Endothelial cell of umbilical vein (primary cell): ENCODE data around the gene ACAP2. TPM values are rescaled to one million over a fixed set of nuclear protein-coding genes. Genes with fewer than 3 reads are reported as not detected.

Source experiments
- BruUV-seq: library from RNA; stranded (reverse); fragments of 400-500 nt; replicated peaks from 2 replicates; lab custom pipeline; 2021; lab: Mats Ljungman, UMichigan
- CTCF ChIA-PET: fragments of 300-600, 350-600 bp; sonication (Branson Sonifier 250); formaldehyde crosslinking; loops from one replicate; lab custom pipeline; 2021; ENCODE audit warnings: antibody characterized with exemption, inconsistent platforms; lab: Charles Lee
- POLR2A ChIA-PET: fragments of 300-600, 350-600 bp; sonication (Branson Sonifier 250); formaldehyde crosslinking; loops from one replicate; lab custom pipeline; 2021; ENCODE audit warnings: antibody characterized with exemption, inconsistent platforms; lab: Charles Lee
- DNase-seq: peaks from one replicate; pipeline ENCODE4 v3.0.0-alpha.2; 2011; ENCODE audit warnings: low read depth, low spot score
- FAIRE-seq: peaks from 2 replicates; lab custom pipeline; 2011; peaks lifted over from hg19 to GRCh38; lab: Jason Lieb, UNC
- H2AFZ ChIP-seq: 2 replicates; pipeline ENCODE4 v1.6.0; 2012; ENCODE audit warnings: low read depth, low read length, control low read depth, inconsistent platforms
- H3K27ac ChIP-seq: 2 replicates; pipeline ENCODE4 v1.5.1; 2011; ENCODE audit warnings: low read depth, mild to moderate bottlenecking, control low read depth, low read length, moderate library complexity; ENCODE audit not compliant: insufficient read depth
- H3K27me3 ChIP-seq, 2 experiments: 2 replicates each; pipeline versions ENCODE4 v1.6.0 to v1.6.1; 2011; ENCODE audit warnings: low read length in 2 of 2, mixed read lengths in 1 of 2; ENCODE audit not compliant: control insufficient read depth in 2 of 2, insufficient read depth in 2 of 2
- H3K36me3 ChIP-seq, 2 experiments: 2 replicates in 1 of 2; 3 replicates in 1 of 2; pipeline ENCODE4 v1.5.1; 2011; ENCODE audit warnings: low read length in 2 of 2, mild to moderate bottlenecking in 1 of 2, moderate library complexity in 1 of 2; ENCODE audit not compliant: control insufficient read depth in 2 of 2, insufficient read depth in 2 of 2; ENCODE audit errors: extremely low read depth in 1 of 2
- H3K4me1 ChIP-seq: 3 replicates; pipeline ENCODE4 v1.5.1; 2011; ENCODE audit warnings: mild to moderate bottlenecking, low read length; ENCODE audit not compliant: control insufficient read depth, insufficient read depth; ENCODE audit errors: extremely low read depth
- H3K4me2 ChIP-seq: 2 replicates; pipeline ENCODE4 v1.6.1; 2011; ENCODE audit warnings: low read length, control low read depth, mixed read lengths; ENCODE audit not compliant: insufficient read depth
- H3K4me3 ChIP-seq, 3 experiments: fragments of 200-600 bp in 1 of 3; sonication (generic), shearing (Covaris generic) in 1 of 3; replicated peaks in 1 of 3; 2 replicates each; pipeline ENCODE4 v1.5.1; 2011 to 2016; ENCODE audit warnings: control low read depth in 3 of 3, low read length in 3 of 3, mild to moderate bottlenecking in 2 of 3, inconsistent platforms in 1 of 3, low read depth in 1 of 3, moderate library complexity in 1 of 3; ENCODE audit not compliant: insufficient read depth in 1 of 3
- H3K79me2 ChIP-seq: 2 replicates; pipeline ENCODE4 v1.6.0; 2012; ENCODE audit warnings: low read length, inconsistent platforms; ENCODE audit not compliant: control insufficient read depth, insufficient read depth
- H3K9ac ChIP-seq: replicated peaks from 2 replicates; pipeline ENCODE3; 2011; ENCODE audit warnings: low read length, control low read depth; ENCODE audit not compliant: insufficient read depth; ENCODE audit errors: extremely low read depth
- H3K9me1 ChIP-seq: replicated peaks from 3 replicates; pipeline ENCODE4 v1.6.0; 2011; ENCODE audit warnings: mild to moderate bottlenecking, low read length; ENCODE audit not compliant: control insufficient read depth, insufficient read depth; ENCODE audit errors: extremely low read depth
- H3K9me3 ChIP-seq: replicated peaks from 2 replicates; pipeline ENCODE4 v1.5.1; 2012; ENCODE audit warnings: low read length, inconsistent platforms; ENCODE audit not compliant: control insufficient read depth, insufficient read depth
- H4K20me1 ChIP-seq: replicated peaks from 2 replicates; pipeline ENCODE3; 2011; ENCODE audit warnings: mild to moderate bottlenecking, low read length; ENCODE audit not compliant: control insufficient read depth, insufficient read depth; ENCODE audit errors: extremely low read depth
- EZH2 ChIP-seq: IDR thresholded peaks from 2 replicates; pipeline ENCODE4 v1.6.1; 2012; ENCODE audit warnings: borderline replicate concordance, low read depth, mild to moderate bottlenecking, moderate library complexity, low read length, inconsistent platforms; ENCODE audit not compliant: severe bottlenecking
- FOS ChIP-seq: IDR thresholded peaks from 2 replicates; pipeline ENCODE4 v1.6.1; 2011; ENCODE audit warnings: mild to moderate bottlenecking, low read length, moderate library complexity, borderline replicate concordance; ENCODE audit not compliant: insufficient read depth
- GATA2 ChIP-seq: IDR thresholded peaks from 2 replicates; pipeline ENCODE4 v1.7.0; 2011; ENCODE audit warnings: low read depth, mild to moderate bottlenecking, moderate library complexity, mixed read lengths, low read length; ENCODE audit not compliant: insufficient read length, insufficient read depth
- JUN ChIP-seq: IDR thresholded peaks from 2 replicates; pipeline ENCODE4 v1.6.1; 2011; ENCODE audit warnings: borderline replicate concordance, low read depth; ENCODE audit not compliant: insufficient read length, insufficient read depth
- MYC ChIP-seq: IDR thresholded peaks from one replicate; pipeline ENCODE4 v1.6.1; 2011; ENCODE audit warnings: mild to moderate bottlenecking, low read depth, low read length
- POLR2A ChIP-seq: IDR thresholded peaks from 2 replicates; pipeline ENCODE4 v1.6.1; 2012; ENCODE audit warnings: low read depth, mild to moderate bottlenecking, control low read depth, low read length
- POLR2AphosphoS5 ChIP-seq: IDR thresholded peaks from 2 replicates; pipeline ENCODE4 v1.6.1; 2012; ENCODE audit warnings: low read depth, mild to moderate bottlenecking, control low read depth, low read length, moderate library complexity; ENCODE audit not compliant: insufficient read depth
- dilution Hi-C: fragments of 300-500 bp; cut with MboI; formaldehyde crosslinking; loops from one replicate; pipeline ENCODE4 v1.15.0; 2019; ENCODE audit warnings: low sequenced_read_pairs; ENCODE audit not compliant: extremely low pct_ligation_motif_present
- intact Hi-C: fragments of 100-400 bp; cut with micrococcal nuclease; formaldehyde crosslinking; loops from one replicate; pipeline ENCODE4 v1.10.0; 2022
- polyA plus RNA-seq, 4 experiments: library from polyadenylated mRNA; depleted of rRNA in 3 of 4; stranded (reverse) in 3 of 4; unstranded in 1 of 4; fragments of >200 nt; gene quantifications; 2 replicates each; pipeline versions ENCODE4 v1.2.1 to v1.2.3, GENCODE V29; 2011 to 2012; ENCODE audit warnings: missing spikeins in 1 of 4
- total RNA-seq: library from RNA; stranded (reverse); gene quantifications from 2 replicates; pipeline ENCODE4 v1.2.3, GENCODE V29; 2021
- TF ChIP-seq, protein P1 (sequence below): IDR thresholded peaks from 2 replicates; pipeline ENCODE4 v1.6.1; 2011; ENCODE audit not compliant: insufficient read depth, insufficient read length
- TF ChIP-seq, protein P2 (sequence below), 2 donors: IDR thresholded peaks; 1 replicate in 1 of 2; 2 replicates in 1 of 2; pipeline ENCODE4 v1.5.1; 2011; ENCODE audit warnings: low read length in 2 of 2, mild to moderate bottlenecking in 2 of 2, moderate library complexity in 2 of 2, control low read depth in 1 of 2, inconsistent platforms in 1 of 2, low read depth in 1 of 2; ENCODE audit not compliant: insufficient read depth in 1 of 2; ENCODE audit errors: extremely low read depth in 1 of 2

ACAP2 gene
- total and polyA plus RNA-seq, 2 donors (not counting 3 experiments of a cell fraction or from before 2014, with no cell fraction given) = 13.6 to 36.9 TPM

DNA sequence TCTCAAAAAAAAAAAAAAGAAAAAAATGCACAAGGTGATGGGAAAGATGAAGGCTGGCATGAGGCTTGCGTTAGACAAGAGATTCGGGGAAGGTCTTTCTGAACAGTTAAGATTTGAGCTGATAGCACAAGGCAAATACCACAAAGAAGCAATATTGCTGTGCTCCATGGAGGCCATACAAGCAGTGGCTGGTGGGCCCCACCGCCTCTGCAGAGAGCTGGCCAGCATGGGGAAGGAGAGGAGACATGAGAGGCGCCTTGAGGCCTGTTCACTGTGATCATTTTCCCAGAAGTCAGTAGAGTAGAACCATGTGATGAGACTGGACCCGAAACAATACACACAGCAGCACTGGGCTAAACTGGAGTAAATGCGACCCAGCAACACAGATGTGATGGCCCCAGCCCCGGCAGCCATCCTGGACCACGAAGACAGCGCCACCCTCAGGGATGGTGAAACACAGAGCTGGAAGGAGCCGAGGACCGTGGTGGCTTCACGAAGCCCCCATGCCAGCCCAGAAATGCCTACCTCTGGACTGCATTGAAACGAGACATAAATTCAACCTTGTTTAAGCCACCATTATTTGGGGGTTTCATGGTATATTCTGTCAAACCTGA, 177.3 kb downstream of the ACAP2 start:
- FAIRE-seq = no peak
- no peak overlapping the region for H3K9ac ChIP-seq
- H3K9me1 ChIP-seq = no peaks in the 10 kb centered on the region
- BruUV-seq = no TSS peak
- no peaks in the 10 kb centered on the region for H4K20me1 ChIP-seq
- dilution Hi-C loops = no loop called here
- H3K4me3 ChIP-seq = no peak overlapping the region
- H3K4me1 ChIP-seq = peaks cover 51% of the 10 kb centered on the region
- peaks cover 69% of the 10 kb centered on the region for H3K79me2 ChIP-seq
- no peak overlapping the region for H3K27ac ChIP-seq
- no peak overlapping the region for H2AFZ ChIP-seq
- no peaks in the 10 kb centered on the region for H3K9me3 ChIP-seq
- TF ChIP-seq EZH2 = no peak
- TF ChIP-seq FOS = no peak
- TF ChIP-seq POLR2AphosphoS5 = no peak
- TF ChIP-seq GATA2 = no peak
- TF ChIP-seq, protein P1, sequence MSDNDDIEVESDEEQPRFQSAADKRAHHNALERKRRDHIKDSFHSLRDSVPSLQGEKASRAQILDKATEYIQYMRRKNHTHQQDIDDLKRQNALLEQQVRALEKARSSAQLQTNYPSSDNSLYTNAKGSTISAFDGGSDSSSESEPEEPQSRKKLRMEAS = no peak
- TF ChIP-seq, protein P2, sequence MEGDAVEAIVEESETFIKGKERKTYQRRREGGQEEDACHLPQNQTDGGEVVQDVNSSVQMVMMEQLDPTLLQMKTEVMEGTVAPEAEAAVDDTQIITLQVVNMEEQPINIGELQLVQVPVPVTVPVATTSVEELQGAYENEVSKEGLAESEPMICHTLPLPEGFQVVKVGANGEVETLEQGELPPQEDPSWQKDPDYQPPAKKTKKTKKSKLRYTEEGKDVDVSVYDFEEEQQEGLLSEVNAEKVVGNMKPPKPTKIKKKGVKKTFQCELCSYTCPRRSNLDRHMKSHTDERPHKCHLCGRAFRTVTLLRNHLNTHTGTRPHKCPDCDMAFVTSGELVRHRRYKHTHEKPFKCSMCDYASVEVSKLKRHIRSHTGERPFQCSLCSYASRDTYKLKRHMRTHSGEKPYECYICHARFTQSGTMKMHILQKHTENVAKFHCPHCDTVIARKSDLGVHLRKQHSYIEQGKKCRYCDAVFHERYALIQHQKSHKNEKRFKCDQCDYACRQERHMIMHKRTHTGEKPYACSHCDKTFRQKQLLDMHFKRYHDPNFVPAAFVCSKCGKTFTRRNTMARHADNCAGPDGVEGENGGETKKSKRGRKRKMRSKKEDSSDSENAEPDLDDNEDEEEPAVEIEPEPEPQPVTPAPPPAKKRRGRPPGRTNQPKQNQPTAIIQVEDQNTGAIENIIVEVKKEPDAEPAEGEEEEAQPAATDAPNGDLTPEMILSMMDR (IDR thresholded peaks at IDR 0.05; ENCODE audit: extremely low read depth in 1 of 2, insufficient read depth in 1 of 2, low read depth in 1 of 2, low read length in 2 of 2) = no peak
- no peak for TF ChIP-seq MYC
- no peak for TF ChIP-seq JUN
- TF ChIP-seq POLR2A = no peak
- CTCF ChIA-PET = interaction anchor here (4.3 kb wide), 1 partner anchor 582 kb away, joined by 17 read pairs; no protein-coding TSS in a partner anchor
- POLR2A ChIA-PET = interaction anchor here (1.2 kb wide), 1 partner anchor 115 kb away, joined by 6 read pairs; no protein-coding TSS in a partner anchor
- DNase-seq = no peak
- intact Hi-C loops = no loop called here
- peaks cover 0 to 8% of the 10 kb centered on the region in 2 experiments for H3K36me3 ChIP-seq
- no peak overlapping the region for H3K4me2 ChIP-seq
- H3K27me3 ChIP-seq = no peaks in the 10 kb centered on the region
